Stimulated activated CD4-positive, alpha-beta T cell treated with anti-CD3 and anti-CD28 coated beads, Interleukin-15, amount 100 ng/mL, for 24 hours (primary cell): Measurements from ENCODE around the gene CD164.
"Not testable (repeated sequence)": the region's sequence is repeated elsewhere in the genome, so short reads cannot be mapped to it uniquely, and the experiment has no call there.

Experiments used
- DNase-seq: peaks from one replicate; pipeline ENCODE4 v3.0.0-alpha.2; 2020

CD164 gene

GRCh38 chr6:109373762-109374161 lies 8.5 kb downstream of the CD164 start:
- peak; percentile 62 for DNase-seq

GRCh38 chr6:109373331-109373730 lies 8.9 kb downstream of the CD164 start:
- DNase-seq = peak; percentile 34

- no peak for DNase-seq
These were observed 10.1 kb downstream of the CD164 start for GRCh38 chr6:109372130-109372529.

- DNase-seq = no peak
These were observed 11.5 kb downstream of the CD164 start for GRCh38 chr6:109370792-109371191.

GRCh38 chr6:109370336-109370735 lies 11.9 kb downstream of the CD164 start:
- DNase-seq = no peak

GRCh38 chr6:109369728-109370127 lies 12.5 kb downstream of the CD164 start:
- DNase-seq = no peak

- DNase-seq = not testable (repeated sequence)
These were observed 17.7 kb downstream of the CD164 start for GRCh38 chr6:109364382-109365078.

- DNase-seq = no peak
These were observed 18.5 kb downstream of the CD164 start for GRCh38 chr6:109363753-109364152.

- no peak for DNase-seq
These were observed 20.0 kb downstream of the CD164 start for GRCh38 chr6:109362102-109362884.

GRCh38 chr6:109360791-109361190 lies 21.5 kb downstream of the CD164 start:
- no peak for DNase-seq

GRCh38 chr6:109360281-109360680 lies 22.0 kb downstream of the CD164 start:
- DNase-seq = no peak

GRCh38 chr6:109359248-109359647 lies 23.0 kb downstream of the CD164 start:
- DNase-seq = no peak

- DNase-seq = no peak
These were observed 24.1 kb downstream of the CD164 start for GRCh38 chr6:109358204-109358603.

- DNase-seq = no peak
These were observed 26.0 kb downstream of the CD164 start for GRCh38 chr6:109356237-109356636.

- no peak for DNase-seq
These were observed 30.8 kb downstream of the CD164 start for GRCh38 chr6:109351231-109352130.

- no peak for DNase-seq
These were observed 32.8 kb downstream of the CD164 start for GRCh38 chr6:109349419-109349987.

GRCh38 chr6:109348226-109348625 lies 34.0 kb downstream of the CD164 start:
- DNase-seq = no peak

- DNase-seq = no peak
These were observed 34.5 kb downstream of the CD164 start for GRCh38 chr6:109347779-109348178.

- no peak for DNase-seq
These were observed 36.3 kb downstream of the CD164 start for GRCh38 chr6:109345986-109346385.

- DNase-seq = no peak
These were observed 38.0 kb downstream of the CD164 start for GRCh38 chr6:109344226-109344625.

- no peak for DNase-seq
These were observed 38.7 kb downstream of the CD164 start for GRCh38 chr6:109343518-109343917.

- no peak for DNase-seq
These were observed 39.4 kb downstream of the CD164 start for GRCh38 chr6:109342911-109343310.

GRCh38 chr6:109342506-109342905 lies 39.8 kb downstream of the CD164 start:
- DNase-seq = no peak
